GM12878 (cell line): ENCODE data around the gene SIDT1. TPM values are rescaled to one million over a fixed set of nuclear protein-coding genes. Genes with fewer than 3 reads are reported as not detected.

Source experiments
- ATAC-seq: fragments of 200-7000 bp; cut with Tn5 transposase; 3 replicates; pipeline ENCODE4 v1.9.1; 2020; ENCODE audit warnings: mild to moderate bottlenecking, moderate library complexity
- BruUV-seq: library from RNA; stranded (reverse); fragments of 400-500 nt; replicated peaks from 2 replicates; lab custom pipeline; 2021; lab: Mats Ljungman, UMichigan
- CTCF ChIA-PET: fragments of 300-600 bp; sonication (Branson Sonifier 250); formaldehyde crosslinking; extraction: SDS; loops from one replicate; lab custom pipeline; 2021; ENCODE audit warnings: inconsistent platforms; lab: Yijun Ruan, JAX
- POLR2A ChIA-PET: fragments of 350-600 bp; formaldehyde crosslinking; extraction: SDS; loops from one replicate; lab custom pipeline; 2021; ENCODE audit warnings: inconsistent platforms; lab: Charles Lee
- RAD21 ChIA-PET: fragments of 300-600 bp; sonication (Branson Sonifier 250); formaldehyde crosslinking; loops from one replicate; lab custom pipeline; 2023; ENCODE audit warnings: antibody characterized with exemption; ENCODE audit not compliant: unreplicated experiment; lab: Charles Lee
- SMC1A ChIA-PET: fragments of 300-600 bp; sonication (Branson Sonifier 250); formaldehyde crosslinking; loops from one replicate; lab custom pipeline; 2023; ENCODE audit not compliant: unreplicated experiment, uncharacterized antibody; lab: Charles Lee
- DNase-seq: peaks from one replicate; pipeline ENCODE4 v3.0.0-alpha.2; 2011; ENCODE audit warnings: low read depth, low spot score
- FAIRE-seq: peaks from 3 replicates; lab custom pipeline; 2011; peaks lifted over from hg19 to GRCh38; lab: Jason Lieb, UNC
- H2AFZ ChIP-seq: 2 replicates; pipeline ENCODE4 v1.6.0; 2011; ENCODE audit warnings: low read depth, low read length, control low read depth; ENCODE audit not compliant: control insufficient read depth
- H3K27ac ChIP-seq: 2 replicates; pipeline ENCODE4 v1.5.1; 2011; ENCODE audit warnings: control low read depth; ENCODE audit not compliant: control insufficient read depth, insufficient read depth
- H3K27me3 ChIP-seq, 2 experiments: replicated peaks in 1 of 2; 2 replicates each; pipeline versions ENCODE4 v1.6.0 to v1.6.1; 2011; ENCODE audit warnings: low read length in 1 of 2; ENCODE audit not compliant: control insufficient read depth in 2 of 2, insufficient read depth in 2 of 2
- H3K36me3 ChIP-seq, 2 experiments: 2 replicates each; pipeline ENCODE4 v1.5.1; 2011; ENCODE audit warnings: low read length in 1 of 2; ENCODE audit not compliant: control insufficient read depth in 2 of 2, insufficient read depth in 2 of 2
- H3K4me1 ChIP-seq: 2 replicates; pipeline ENCODE4 v1.6.1; 2011; ENCODE audit warnings: mild to moderate bottlenecking, low read length, moderate library complexity, mixed read lengths; ENCODE audit not compliant: control insufficient read depth, insufficient read depth
- H3K4me2 ChIP-seq: 2 replicates; pipeline ENCODE4 v1.6.0; 2011; ENCODE audit warnings: control low read depth; ENCODE audit not compliant: control insufficient read depth, insufficient read depth
- H3K4me3 ChIP-seq: fragments of 200-600 bp; sonication (generic); 2 replicates; pipeline ENCODE4 v1.5.1; 2016
- H3K79me2 ChIP-seq: 2 replicates; pipeline ENCODE4 v1.6.0; 2011; ENCODE audit warnings: low read length; ENCODE audit not compliant: control insufficient read depth, insufficient read depth
- H3K9ac ChIP-seq: 2 replicates; pipeline ENCODE4 v1.8.0; 2011; ENCODE audit warnings: low read length, control low read depth, mixed read lengths; ENCODE audit not compliant: control insufficient read depth, insufficient read depth
- H3K9me3 ChIP-seq: replicated peaks from 3 replicates; pipeline ENCODE4 v1.5.1; 2011; ENCODE audit warnings: mild to moderate bottlenecking, low read length; ENCODE audit not compliant: control insufficient read depth, insufficient read depth
- H4K20me1 ChIP-seq: 2 replicates; pipeline ENCODE4 v1.6.0; 2011; ENCODE audit not compliant: control insufficient read depth, insufficient read depth
- ASH2L ChIP-seq: fragments of 300-600, 200-600 bp; sonication (generic); IDR thresholded peaks from 2 replicates; pipeline ENCODE4 v1.6.1; 2017; ENCODE audit warnings: low read depth, mild to moderate bottlenecking, borderline replicate concordance
- CREM ChIP-seq: IDR thresholded peaks from 2 replicates; pipeline ENCODE4 v1.6.1; 2014; ENCODE audit warnings: antibody characterized with exemption, low read depth
- E4F1 ChIP-seq: fragments of 450-650 bp; IDR thresholded peaks from 2 replicates; pipeline ENCODE4 v1.6.1; 2018; ENCODE audit warnings: borderline replicate concordance, mild to moderate bottlenecking; ENCODE audit not compliant: partially characterized antibody
- ETV6 ChIP-seq, 2 experiments: fragments of 450-650 bp in 1 of 2; IDR thresholded peaks in 1 of 2; conservative IDR thresholded peaks in 1 of 2; 2 replicates each; pipeline ENCODE4 v1.6.1; 2014; ENCODE audit warnings: antibody characterized with exemption in 1 of 2, borderline replicate concordance in 1 of 2, low read depth in 1 of 2, mild to moderate bottlenecking in 1 of 2, moderate library complexity in 1 of 2
- HCFC1 ChIP-seq: fragments of 150-350 bp; IDR thresholded peaks from 2 replicates; pipeline ENCODE4 v1.6.1; 2014; ENCODE audit warnings: low read length
- IKZF2 ChIP-seq, 2 experiments: fragments of 450-650 bp; IDR thresholded peaks; 2 replicates each; pipeline ENCODE4 v1.6.1; 2017; ENCODE audit warnings: mild to moderate bottlenecking in 2 of 2, moderate library complexity in 2 of 2
- MLLT1 ChIP-seq: fragments of 450-650 bp; IDR thresholded peaks from 2 replicates; pipeline ENCODE4 v1.6.1; 2016; ENCODE audit warnings: mild to moderate bottlenecking
- NBN ChIP-seq: fragments of 450-650 bp; IDR thresholded peaks from 2 replicates; pipeline ENCODE4 v1.6.1; 2016
- POLR2A ChIP-seq: IDR thresholded peaks from 2 replicates; pipeline ENCODE4 v1.6.1; 2011; ENCODE audit warnings: low read depth, mild to moderate bottlenecking, low read length
- RUNX3 ChIP-seq: IDR thresholded peaks from 2 replicates; pipeline ENCODE4 v1.6.1; 2012; ENCODE audit warnings: low read length, inconsistent platforms
- SIN3A ChIP-seq: IDR thresholded peaks from 2 replicates; pipeline ENCODE4 v1.6.1; 2012; ENCODE audit warnings: low read depth, low read length, improper control_type of control experiment
- SKIL ChIP-seq: fragments of 450-650 bp; IDR thresholded peaks from 2 replicates; pipeline ENCODE4 v1.6.1; 2017; ENCODE audit warnings: mild to moderate bottlenecking, low read depth, inconsistent platforms; ENCODE audit not compliant: poor library complexity, severe bottlenecking
- SMARCA5 ChIP-seq: fragments of 450-650 bp; IDR thresholded peaks from 2 replicates; pipeline ENCODE4 v1.6.1; 2017; ENCODE audit warnings: mild to moderate bottlenecking
- SMC3 ChIP-seq: IDR thresholded peaks from 2 replicates; pipeline ENCODE4 v1.6.1; 2011; ENCODE audit warnings: low read length, improper control_type of control experiment, borderline replicate concordance
- STAT1 ChIP-seq: fragments of 450-650 bp; conservative IDR thresholded peaks from 2 replicates; pipeline ENCODE4 v1.6.1; 2014; ENCODE audit warnings: antibody characterized with exemption, mild to moderate bottlenecking
- USF1 ChIP-seq: IDR thresholded peaks from 2 replicates; pipeline ENCODE4 v1.6.1; 2011; ENCODE audit warnings: borderline replicate concordance, low read depth, mild to moderate bottlenecking, moderate library complexity, mixed read lengths, low read length; ENCODE audit not compliant: insufficient read depth; ENCODE audit errors: extremely low read length
- WRNIP1 ChIP-seq: IDR thresholded peaks from 2 replicates; pipeline ENCODE4 v1.6.1; 2011; ENCODE audit warnings: low read depth, low read length, improper control_type of control experiment, borderline replicate concordance
- WGBS: methylation state at CpG from one replicate; pipeline ENCODE4 v1.1.6; 2016; ENCODE audit warnings: low lambda C conversion rate; ENCODE audit not compliant: insufficient replicate concordance, insufficient coverage; ENCODE audit errors: missing lambda C conversion rate; 5-methylcytosine and 5-hydroxymethylcytosine counted together
- in situ Hi-C: fragments of 300-500 bp; cut with MboI; formaldehyde crosslinking; loops from 9 replicates; pipeline ENCODE4 v1.14.3; 2018; ENCODE audit warnings: mixed read lengths
- intact Hi-C: fragments of 100-400 bp; cut with micrococcal nuclease; formaldehyde crosslinking; loops from one replicate; pipeline ENCODE4 v1.14.2; 2022; ENCODE audit not compliant: unreplicated experiment
- polyA plus RNA-seq, 11 experiments: library from polyadenylated mRNA; depleted of rRNA in 4 of 11; unstranded in 6 of 11; stranded (reverse) in 5 of 11; fragments of >200 nt; fragmentation: Nextera tagmentation in 4 of 11; fragmentation: Illumina TruSeq in 1 of 11; extraction: Ambion mirVana in 4 of 11; extraction: Trizol in 1 of 11; gene quantifications; 1 replicate in 1 of 11; 2 replicates in 10 of 11; pipeline versions ENCODE4 v1.2.1 to v1.2.3, GENCODE V29; 2011 to 2016; ENCODE audit warnings: inconsistent platforms in 2 of 11, missing spikeins in 2 of 11, low read depth in 1 of 11
- total RNA-seq, 4 experiments: library from RNA; depleted of rRNA in 3 of 4; stranded (reverse); fragments of >200 nt in 3 of 4; fragmentation: Illumina TruSeq in 1 of 4; extraction: Trizol in 1 of 4; gene quantifications; 2 replicates each; pipeline versions ENCODE4 v1.2.1 to v1.2.3, GENCODE V29; 2013 to 2021

Gene SIDT1
- total and polyA plus RNA-seq, 10 of the 15 experiments (the other 5 are each of a cell fraction or from before 2014, with no cell fraction given): 3.0 to 45.0 (median 26.6) TPM

GRCh38 chr3:113533534-113533892 lies 1.2 kb downstream of the SIDT1 start:
- H3K79me2 ChIP-seq: peaks cover 67% of the 10 kb centered on the region
- peak overlapping the region; percentile 93 for H3K4me2 ChIP-seq
- H3K9ac ChIP-seq: peak overlapping the region; percentile 95
- DNase-seq: no peak
- no peak for FAIRE-seq
- SMC1A ChIA-PET: interaction anchor here (0.8 to 3.0 kb wide), 6 partner anchors 14 to 212 kb away, joined by 3 to 23 read pairs (median 8); partner anchors contain the start of gene SPICE1
- peak overlapping the region; percentile 98 for H3K27ac ChIP-seq
- H3K27me3 ChIP-seq: no peaks in the 10 kb centered on the region
- H4K20me1 ChIP-seq: peaks cover 2% of the 10 kb centered on the region; the same call in 1 of the 2 replicates
- no TSS peak for BruUV-seq
- POLR2A ChIA-PET: interaction anchor here (1.0 to 3.0 kb wide), 3 partner anchors 13 to 18 kb away, joined by 3 to 19 read pairs (median 5); partner anchors contain the start of gene SPICE1
- peak; percentile 53 for ATAC-seq
- H2AFZ ChIP-seq: peak overlapping the region; percentile 76
- intact Hi-C loops: loop anchor here (2.0 to 10.0 kb wide), 3 partner anchors 39 to 301 kb away; partner anchors contain the start of gene GRAMD1C
- RAD21 ChIA-PET: interaction anchor here (0.9 to 5.4 kb wide), 5 partner anchors 13 to 212 kb away, joined by 3 to 35 read pairs (median 10); partner anchors contain the start of gene SPICE1
- H3K4me1 ChIP-seq: peaks cover 6% of the 10 kb centered on the region
- H3K4me3 ChIP-seq: peak overlapping the region; percentile 97
- CTCF ChIA-PET: interaction anchor here (1.5 to 3.0 kb wide), 4 partner anchors 13 to 44 kb away, joined by 8 to 12 read pairs (median 11); no protein-coding TSS in a partner anchor
- WGBS: 1% methylated on average over 10 of the region's 10 CpGs
- H3K36me3 ChIP-seq: peaks cover 0 to 12% of the 10 kb centered on the region in 2 experiments; a peak in 3 of 4 replicates
- in situ Hi-C loops: no loop called here
- no peaks in the 10 kb centered on the region; the same call in 2 of the 3 replicates for H3K9me3 ChIP-seq
- 0 out of 2 replicates have a peak, but pooled peaks have one; percentile 44 for TF ChIP-seq MLLT1
- no peak for TF ChIP-seq STAT1
- no peak for TF ChIP-seq HCFC1
- TF ChIP-seq IKZF2 (IDR thresholded peaks at IDR 0.05): no peak
- TF ChIP-seq POLR2A: 0 out of 2 replicates have a peak, but pooled peaks have one; percentile 14
- peak; percentile 7; the same call in 1 of the 2 replicates for TF ChIP-seq SMARCA5
- TF ChIP-seq ETV6 (conservative IDR thresholded peaks at IDR 0.05 in 1 of 2, IDR thresholded peaks at IDR 0.05 in 1 of 2; ENCODE audit: borderline replicate concordance in 1 of 2, low read depth in 1 of 2): peak in 1 of 2 experiments; percentile 15; a peak in 1 of 4 replicates
- TF ChIP-seq USF1: no peak
- TF ChIP-seq SIN3A: peak; percentile 52; the same call in 1 of the 2 replicates
- no peak for TF ChIP-seq E4F1
- no peak for TF ChIP-seq WRNIP1
- TF ChIP-seq CREM: no peak
- TF ChIP-seq RUNX3: 0 out of 2 replicates have a peak, but pooled peaks have one; percentile 5
- TF ChIP-seq NBN: 0 out of 2 replicates have a peak, but pooled peaks have one; percentile 13
- no peak for TF ChIP-seq SKIL
- TF ChIP-seq ASH2L: no peak
- no peak for TF ChIP-seq SMC3
